RWPE2 (cell line): ENCODE data around the gene GAS7.

Experiments used
- ATAC-seq: fragments of 200-7000 bp; cut with Tn5 transposase; 3 replicates; pipeline ENCODE4 v1.9.1; 2021; ENCODE audit warnings: low read depth
- DNase-seq: peaks from one replicate; pipeline ENCODE4 v3.0.0-alpha.2; 2020; ENCODE audit warnings: low spot score
- H3K27ac ChIP-seq: fragments of 450-650 bp; 2 replicates; pipeline ENCODE4 v1.5.1; 2017; ENCODE audit warnings: mild to moderate bottlenecking; ENCODE audit not compliant: poor library complexity, severe bottlenecking
- H3K27me3 ChIP-seq: fragments of 250-450 bp; sonication (Bioruptor Pico); 2 replicates; pipeline ENCODE4 v1.5.1; 2021; ENCODE audit warnings: mild to moderate bottlenecking, moderate library complexity; ENCODE audit not compliant: insufficient read depth, poor library complexity, severe bottlenecking
- H3K36me3 ChIP-seq: fragments of 250-450 bp; sonication (Bioruptor Pico); 2 replicates; pipeline ENCODE4 v1.5.1; 2020; ENCODE audit warnings: low read depth, mild to moderate bottlenecking, moderate library complexity
- H3K4me1 ChIP-seq: fragments of 250-450 bp; sonication (Bioruptor Pico); 2 replicates; pipeline ENCODE4 v1.5.1; 2021; ENCODE audit warnings: mild to moderate bottlenecking, moderate library complexity; ENCODE audit not compliant: insufficient read depth, poor library complexity, severe bottlenecking
- H3K4me3 ChIP-seq: fragments of 250-450 bp; sonication (Bioruptor Pico); 2 replicates; pipeline ENCODE4 v1.5.1; 2021; ENCODE audit warnings: mild to moderate bottlenecking, moderate library complexity; ENCODE audit not compliant: severe bottlenecking
- H3K9me3 ChIP-seq: fragments of 250-450 bp; sonication (Bioruptor Pico); 2 replicates; pipeline ENCODE4 v1.5.1; 2021; ENCODE audit warnings: mild to moderate bottlenecking, moderate library complexity; ENCODE audit not compliant: severe bottlenecking
- CTCF ChIP-seq: fragments of 450-650 bp; IDR thresholded peaks from one replicate; pipeline ENCODE4 v1.5.1; 2017; ENCODE audit warnings: mild to moderate bottlenecking, moderate library complexity; ENCODE audit not compliant: poor library complexity, severe bottlenecking

GAS7 gene

DNA sequence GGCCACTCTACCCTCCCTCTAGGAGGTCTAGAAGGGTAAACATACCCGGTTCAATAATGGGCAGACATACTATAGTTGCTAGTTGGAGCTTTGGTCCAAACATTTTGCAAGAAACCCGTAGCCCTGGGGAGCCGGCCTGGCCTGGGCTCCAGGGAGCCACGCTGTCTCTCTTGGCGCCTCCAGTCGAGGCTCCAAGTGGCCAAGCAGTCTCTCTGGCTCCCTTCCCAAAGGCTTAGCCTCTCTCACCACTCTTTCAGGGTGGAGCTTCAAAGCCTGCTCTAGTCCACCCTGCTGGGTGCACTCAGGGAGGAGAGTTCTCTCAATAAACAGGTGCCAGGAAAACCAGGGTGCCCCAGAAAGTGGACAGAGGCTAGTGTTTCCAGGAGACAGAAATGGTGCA is 325.6 kb downstream of the GAS7 start:
- ATAC-seq (no peak), DNase-seq (no peak)
- Histone ChIP-seq H3K9me3 (no peaks in the 10 kb centered on the region), H3K27ac (no peak overlapping the region), H3K4me3 (no peak overlapping the region), H3K27me3 (no peaks in the 10 kb centered on the region), H3K36me3 (no peaks in the 10 kb centered on the region), H3K4me1 (no peaks in the 10 kb centered on the region)
- TF ChIP-seq CTCF: no peak

DNA sequence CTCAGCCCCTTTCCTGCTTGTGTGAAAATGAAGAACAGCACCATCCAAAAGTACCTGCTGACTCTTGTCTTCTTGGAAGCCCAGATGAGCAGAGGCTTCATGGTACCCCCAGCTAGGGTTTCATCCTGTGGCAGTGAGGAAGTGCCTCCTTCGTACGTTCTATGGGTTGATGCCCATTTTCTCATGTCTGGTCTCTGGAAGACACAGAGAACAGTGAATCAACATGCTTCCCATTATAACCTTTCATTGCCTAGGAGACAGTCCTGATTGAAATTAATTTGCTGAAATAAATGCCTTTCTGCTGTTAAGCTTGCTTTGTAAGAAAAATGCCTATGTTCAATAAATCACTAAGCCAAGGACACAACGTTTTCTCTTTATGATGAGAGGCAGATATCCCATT is 329.9 kb downstream of the GAS7 start:
- H3K4me1 ChIP-seq: no peaks in the 10 kb centered on the region
- no peaks in the 10 kb centered on the region for H3K27me3 ChIP-seq
- no peak for TF ChIP-seq CTCF
- DNase-seq (no peak), ATAC-seq (no peak)
- no peaks in the 10 kb centered on the region for H3K9me3 ChIP-seq
- no peak overlapping the region for H3K4me3 ChIP-seq
- no peaks in the 10 kb centered on the region for H3K36me3 ChIP-seq
- H3K27ac ChIP-seq: no peak overlapping the region

DNA sequence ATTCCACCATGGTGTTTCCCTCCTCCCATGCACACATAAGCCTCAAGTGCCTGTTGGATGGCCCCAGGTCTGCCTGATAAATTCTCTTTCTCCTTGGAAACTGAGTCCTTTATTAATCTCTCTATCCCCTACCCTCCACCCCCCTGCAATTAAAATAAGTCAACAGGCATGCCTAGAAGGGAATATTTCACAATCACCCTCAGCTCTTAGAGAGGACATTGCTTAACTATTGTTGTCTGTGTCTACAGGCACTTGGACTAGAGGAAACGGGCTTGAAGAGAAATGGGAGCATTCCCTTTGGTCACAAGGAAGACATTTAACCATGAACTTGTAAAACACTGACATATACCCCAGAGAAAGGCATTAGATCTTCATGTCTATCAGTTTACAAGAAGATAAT is 332.8 kb downstream of the GAS7 start:
- no peaks in the 10 kb centered on the region for H3K27me3 ChIP-seq
- no peak overlapping the region for H3K4me3 ChIP-seq
- no peak for TF ChIP-seq CTCF
- ATAC-seq: no peak
- H3K36me3 ChIP-seq: no peaks in the 10 kb centered on the region
- no peak for DNase-seq
- H3K27ac ChIP-seq: no peak overlapping the region
- H3K9me3 ChIP-seq: no peaks in the 10 kb centered on the region
- H3K4me1 ChIP-seq: no peaks in the 10 kb centered on the region

GRCh38 chr17:9862949-9863348 is 335.5 kb downstream of the GAS7 start:
- ATAC-seq (no peak), DNase-seq (no peak)
- H3K4me1 ChIP-seq: no peaks in the 10 kb centered on the region
- no peak overlapping the region for H3K27ac ChIP-seq
- no peaks in the 10 kb centered on the region for H3K36me3 ChIP-seq
- H3K27me3 ChIP-seq: no peaks in the 10 kb centered on the region
- no peak for TF ChIP-seq CTCF
- no peak overlapping the region for H3K4me3 ChIP-seq
- H3K9me3 ChIP-seq: no peaks in the 10 kb centered on the region

DNA sequence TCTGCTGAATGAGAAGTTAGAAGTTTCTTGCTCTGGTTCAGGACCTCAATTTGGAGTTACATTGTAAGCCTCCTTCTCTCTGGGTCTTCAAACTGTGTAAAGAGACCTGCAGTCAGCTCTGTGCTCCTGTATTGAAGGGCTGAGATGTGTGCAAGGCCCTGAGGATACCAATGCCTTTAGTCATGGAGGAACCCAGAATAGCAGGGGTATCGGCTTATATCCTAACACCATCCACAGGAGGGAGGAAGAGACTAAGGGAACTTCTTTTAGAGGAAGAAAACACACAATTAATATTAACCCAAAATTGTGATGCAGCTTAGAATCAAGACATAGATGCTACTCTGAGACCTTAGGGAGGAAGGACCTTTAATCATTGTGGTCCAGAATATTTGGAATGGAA is 336.2 kb downstream of the GAS7 start:
- no peak for ATAC-seq
- H3K36me3 ChIP-seq: no peaks in the 10 kb centered on the region

More for the DNA sequence above, 336.2 kb downstream of the GAS7 start:
- no peak for DNase-seq
- Histone ChIP-seq H3K27ac (no peak overlapping the region), H3K4me3 (no peak overlapping the region), H3K9me3 (no peaks in the 10 kb centered on the region), H3K4me1 (no peaks in the 10 kb centered on the region), H3K27me3 (no peaks in the 10 kb centered on the region)
- no peak for TF ChIP-seq CTCF
